ENCODE data around the gene WNT5B. TPM values are rescaled to one million over a fixed set of nuclear protein-coding genes. Genes with fewer than 3 reads are reported as not detected.

WNT5B gene
- total RNA-seq, 4 donors from 2014 or later = 0.17 to 2.5 (median 0.88) TPM

GRCh38 chr12:1618489-1618888, 10.5 kb upstream of the WNT5B start:
- H3K27ac ChIP-seq = no peak overlapping the region
- in situ Hi-C loops (cut with MboI; ENCODE audit: low sequenced_read_pairs in 4 of 4) (loop anchor here in 1 of 4 donors (25.0 kb wide), 1 partner anchor 1056 kb away; no protein-coding TSS in a partner anchor), intact Hi-C loops (cut with DNase I; ENCODE audit: low total_unique reads) (no loop called here)
- H3K9me3 ChIP-seq = no peaks in the 10 kb centered on the region
- H3K36me3 ChIP-seq = no peaks in the 10 kb centered on the region
- DNase-seq (no peak), ATAC-seq (no peak)
- no peaks in the 10 kb centered on the region for H3K4me1 ChIP-seq
- H3K27me3 ChIP-seq = no peaks in the 10 kb centered on the region
- H3K4me3 ChIP-seq = no peak overlapping the region
- no peak for TF ChIP-seq POLR2A (IDR thresholded peaks at IDR 0.05)
- TF ChIP-seq CTCF (IDR thresholded peaks at IDR 0.05 in 4 of 5, conservative IDR thresholded peaks at IDR 0.05 in 1 of 5) = no peak

DNA sequence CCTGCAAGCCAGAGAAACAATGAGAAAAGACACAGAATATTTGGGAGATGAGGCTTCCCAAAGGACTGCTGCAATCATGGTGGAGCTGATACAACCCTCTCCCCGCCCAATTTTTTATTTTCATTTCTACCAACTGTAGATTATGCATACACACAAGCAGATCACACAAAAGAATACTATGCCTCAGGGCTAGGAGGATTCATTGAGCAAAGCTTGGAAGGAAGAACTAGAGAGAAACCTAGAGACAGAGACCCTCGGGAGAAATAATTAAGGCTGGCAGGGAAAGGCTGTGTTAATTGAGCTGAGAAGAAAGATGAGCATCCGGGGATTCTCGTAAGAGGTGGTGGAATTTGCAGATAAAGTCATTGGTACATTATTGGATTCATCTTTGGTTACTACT, 9.9 kb upstream of the WNT5B start:
- intact Hi-C loops (cut with DNase I; ENCODE audit: low total_unique reads) (no loop called here), in situ Hi-C loops (cut with MboI; ENCODE audit: low sequenced_read_pairs in 4 of 4) (loop anchor here in 1 of 4 donors (25.0 kb wide), 1 partner anchor 1057 kb away; no protein-coding TSS in a partner anchor)
- Histone ChIP-seq H3K9me3 (no peaks in the 10 kb centered on the region), H3K27me3 (no peaks in the 10 kb centered on the region), H3K4me1 (no peaks in the 10 kb centered on the region), H3K36me3 (no peaks in the 10 kb centered on the region), H3K4me3 (no peak overlapping the region), H3K27ac (no peak overlapping the region)
- DNase-seq (no peak), ATAC-seq (no peak)
- no peak for TF ChIP-seq POLR2A (IDR thresholded peaks at IDR 0.05)

DNA sequence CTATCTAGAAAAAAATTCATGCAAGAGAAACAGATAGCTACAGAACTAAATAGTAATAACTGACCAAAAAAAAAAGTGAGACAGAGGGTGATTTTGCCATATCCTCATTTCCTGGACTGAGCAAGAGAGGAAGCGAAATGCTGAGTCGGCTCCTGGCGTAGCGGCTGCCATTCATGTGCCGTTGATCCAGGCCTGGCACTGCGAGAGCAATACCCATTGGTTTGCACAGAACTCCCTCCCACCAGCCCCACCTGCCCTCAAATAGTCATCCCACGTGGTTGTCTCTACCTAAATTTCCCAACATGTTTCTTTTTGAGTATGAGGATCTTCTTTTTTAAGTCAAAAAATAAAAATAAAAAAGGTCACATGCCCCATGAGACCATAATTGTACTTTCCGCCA, 9.4 kb upstream of the WNT5B start:
- H3K27me3 ChIP-seq = no peaks in the 10 kb centered on the region
- ATAC-seq (no peak), DNase-seq (peak; percentile 37 to 46)
- in situ Hi-C loops (cut with MboI; ENCODE audit: low sequenced_read_pairs in 4 of 4) (loop anchor here in 1 of 4 donors (25.0 kb wide), 1 partner anchor 1057 kb away; no protein-coding TSS in a partner anchor), intact Hi-C loops (cut with DNase I; ENCODE audit: low total_unique reads) (no loop called here)
- TF ChIP-seq CTCF (IDR thresholded peaks at IDR 0.05 in 4 of 5, conservative IDR thresholded peaks at IDR 0.05 in 1 of 5) (no peak), POLR2A (IDR thresholded peaks at IDR 0.05) (no peak)
- no peaks in the 10 kb centered on the region for H3K4me1 ChIP-seq
- no peak overlapping the region for H3K27ac ChIP-seq
- no peaks in the 10 kb centered on the region for H3K36me3 ChIP-seq
- no peak overlapping the region for H3K4me3 ChIP-seq
- H3K9me3 ChIP-seq = no peaks in the 10 kb centered on the region

DNA sequence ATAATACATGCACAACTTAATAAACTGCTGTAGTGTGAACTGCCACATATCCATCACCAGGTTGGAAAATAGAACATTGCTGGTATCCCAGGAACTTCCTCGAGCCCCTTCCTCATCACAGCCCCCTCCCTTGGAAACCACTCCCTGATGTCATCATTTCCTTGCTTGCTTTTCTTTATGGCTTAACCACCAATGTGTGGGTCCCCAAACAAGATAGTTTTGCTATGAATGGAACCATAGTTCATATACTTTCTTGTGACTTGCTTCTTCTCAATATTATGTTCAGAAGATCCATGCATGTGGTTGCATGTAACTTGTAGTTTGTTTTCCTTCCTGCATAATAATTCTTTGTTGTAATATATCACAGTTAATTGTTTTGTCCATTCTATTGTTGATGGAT, 8.9 kb upstream of the WNT5B start:
- H3K36me3 ChIP-seq = no peaks in the 10 kb centered on the region
- intact Hi-C loops (cut with DNase I; ENCODE audit: low total_unique reads) = no loop called here
- in situ Hi-C loops (cut with MboI; ENCODE audit: low sequenced_read_pairs in 4 of 4) = loop anchor here in 1 of 4 donors (25.0 kb wide), 1 partner anchor 1058 kb away; no protein-coding TSS in a partner anchor
- no peak overlapping the region for H3K27ac ChIP-seq
- ATAC-seq = no peak
- no peak for TF ChIP-seq CTCF (IDR thresholded peaks at IDR 0.05 in 4 of 5, conservative IDR thresholded peaks at IDR 0.05 in 1 of 5)
- no peak for TF ChIP-seq POLR2A (IDR thresholded peaks at IDR 0.05)
- no peaks in the 10 kb centered on the region for H3K9me3 ChIP-seq
- no peak overlapping the region for H3K4me3 ChIP-seq
- DNase-seq = no peak
- H3K4me1 ChIP-seq = no peaks in the 10 kb centered on the region
- no peaks in the 10 kb centered on the region for H3K27me3 ChIP-seq

DNA sequence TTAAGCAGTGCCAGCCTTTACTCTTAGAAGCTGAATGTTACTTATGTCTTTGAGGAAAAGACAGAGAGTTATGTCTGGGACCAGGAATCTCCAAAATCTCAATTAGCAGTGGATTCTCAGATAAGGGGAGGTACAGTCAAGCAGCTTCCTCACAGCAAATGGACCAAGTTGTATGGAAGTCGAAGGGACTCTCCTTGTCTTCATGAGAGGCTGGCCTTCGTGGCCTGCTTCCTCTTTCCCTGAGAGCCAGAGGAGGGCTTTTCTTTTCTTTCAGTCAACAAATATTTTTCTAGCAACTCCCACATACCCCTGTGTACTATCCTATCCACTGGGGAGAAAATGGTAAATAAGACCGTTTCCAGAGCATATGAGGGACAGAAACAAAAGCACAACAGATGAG, 6.6 kb upstream of the WNT5B start:
- Histone ChIP-seq H3K27me3 (no peaks in the 10 kb centered on the region), H3K27ac (no peak overlapping the region), H3K36me3 (no peaks in the 10 kb centered on the region), H3K9me3 (no peaks in the 10 kb centered on the region), H3K4me3 (no peak overlapping the region), H3K4me1 (no peaks in the 10 kb centered on the region)
- no peak for ATAC-seq
- TF ChIP-seq CTCF (IDR thresholded peaks at IDR 0.05 in 4 of 5, conservative IDR thresholded peaks at IDR 0.05 in 1 of 5) = no peak
- TF ChIP-seq POLR2A (IDR thresholded peaks at IDR 0.05) = no peak
- no peak for DNase-seq
- intact Hi-C loops (cut with DNase I; ENCODE audit: low total_unique reads) (no loop called here), in situ Hi-C loops (cut with MboI; ENCODE audit: low sequenced_read_pairs in 4 of 4) (loop anchor here in 1 of 4 donors (25.0 kb wide), 1 partner anchor 1060 kb away; no protein-coding TSS in a partner anchor)
